Measurements from ENCODE around the gene OPHN1.

Gene OPHN1, protein sequence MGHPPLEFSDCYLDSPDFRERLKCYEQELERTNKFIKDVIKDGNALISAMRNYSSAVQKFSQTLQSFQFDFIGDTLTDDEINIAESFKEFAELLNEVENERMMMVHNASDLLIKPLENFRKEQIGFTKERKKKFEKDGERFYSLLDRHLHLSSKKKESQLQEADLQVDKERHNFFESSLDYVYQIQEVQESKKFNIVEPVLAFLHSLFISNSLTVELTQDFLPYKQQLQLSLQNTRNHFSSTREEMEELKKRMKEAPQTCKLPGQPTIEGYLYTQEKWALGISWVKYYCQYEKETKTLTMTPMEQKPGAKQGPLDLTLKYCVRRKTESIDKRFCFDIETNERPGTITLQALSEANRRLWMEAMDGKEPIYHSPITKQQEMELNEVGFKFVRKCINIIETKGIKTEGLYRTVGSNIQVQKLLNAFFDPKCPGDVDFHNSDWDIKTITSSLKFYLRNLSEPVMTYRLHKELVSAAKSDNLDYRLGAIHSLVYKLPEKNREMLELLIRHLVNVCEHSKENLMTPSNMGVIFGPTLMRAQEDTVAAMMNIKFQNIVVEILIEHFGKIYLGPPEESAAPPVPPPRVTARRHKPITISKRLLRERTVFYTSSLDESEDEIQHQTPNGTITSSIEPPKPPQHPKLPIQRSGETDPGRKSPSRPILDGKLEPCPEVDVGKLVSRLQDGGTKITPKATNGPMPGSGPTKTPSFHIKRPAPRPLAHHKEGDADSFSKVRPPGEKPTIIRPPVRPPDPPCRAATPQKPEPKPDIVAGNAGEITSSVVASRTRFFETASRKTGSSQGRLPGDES

DNA sequence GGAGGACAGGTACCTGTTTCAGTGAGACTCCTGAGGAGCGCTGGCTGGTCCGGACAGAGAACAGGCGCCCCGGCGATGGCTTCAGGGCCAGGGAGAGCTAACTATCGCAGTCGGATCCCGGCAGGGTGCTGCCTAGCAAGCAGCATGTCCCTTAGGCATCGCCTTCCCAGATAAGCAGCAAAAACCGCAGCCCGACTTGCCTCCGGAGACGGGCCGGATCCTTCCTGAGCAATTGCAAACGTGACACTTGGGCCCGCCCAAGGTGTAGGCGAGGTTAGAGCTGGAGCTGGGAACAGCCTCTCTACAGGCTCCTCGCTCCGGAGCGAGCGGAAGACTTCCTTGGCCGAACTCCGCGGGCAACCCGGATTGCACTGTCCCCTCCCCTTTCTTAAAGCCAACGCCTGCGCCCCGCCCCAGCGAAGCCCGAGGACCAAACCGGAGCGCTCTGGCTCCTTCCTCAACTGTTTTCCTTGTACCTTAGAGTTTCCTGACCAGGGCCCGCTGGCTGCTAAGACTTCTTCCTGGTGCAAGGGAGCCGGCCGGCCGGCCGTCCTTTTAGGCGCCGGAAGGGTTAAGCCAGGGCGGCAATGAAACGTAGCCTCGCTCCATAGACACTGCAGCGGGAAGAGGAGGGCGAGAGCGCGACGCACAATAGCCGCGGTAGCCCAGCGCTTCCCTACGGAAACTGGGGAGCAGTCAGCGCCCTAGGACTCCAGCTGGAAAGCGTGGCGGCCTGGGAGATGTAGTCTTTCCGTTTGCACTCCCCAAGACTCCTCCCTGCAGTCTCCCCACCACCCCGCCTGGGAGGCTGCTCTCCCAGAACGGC, at the start of gene OPHN1:
Gene OPHN1, minus strand, starts transcription at position 341 of the 826 bp plus-strand sequence. CDS start 475 bp downstream, outside the sequence.
- no peak for DNase-seq (ENCODE audit: low read depth in 2 of 3, low spot score in 2 of 3)

DNA sequence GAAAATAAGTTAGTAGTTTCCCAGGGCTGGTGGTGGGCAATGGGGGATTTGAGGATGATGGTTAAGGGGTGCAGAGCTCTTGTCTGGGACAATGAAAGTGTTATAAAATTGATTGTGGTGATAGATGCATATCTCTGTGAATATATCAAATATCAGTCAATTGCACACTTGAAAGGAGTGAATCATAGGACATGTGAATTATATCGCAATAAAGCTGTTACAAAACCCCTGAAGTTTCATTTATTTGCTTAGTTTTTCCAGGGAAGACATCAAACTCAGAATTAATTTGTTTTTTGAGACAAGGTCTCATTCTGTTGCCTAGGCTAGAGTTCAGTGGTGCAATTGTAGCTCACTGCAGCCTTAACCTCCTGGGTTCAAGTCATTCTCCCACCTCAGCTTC, 47.7 kb upstream of the OPHN1 start:
- DNase-seq (ENCODE audit: low read depth in 2 of 3, low spot score in 2 of 3) = no peak

DNA sequence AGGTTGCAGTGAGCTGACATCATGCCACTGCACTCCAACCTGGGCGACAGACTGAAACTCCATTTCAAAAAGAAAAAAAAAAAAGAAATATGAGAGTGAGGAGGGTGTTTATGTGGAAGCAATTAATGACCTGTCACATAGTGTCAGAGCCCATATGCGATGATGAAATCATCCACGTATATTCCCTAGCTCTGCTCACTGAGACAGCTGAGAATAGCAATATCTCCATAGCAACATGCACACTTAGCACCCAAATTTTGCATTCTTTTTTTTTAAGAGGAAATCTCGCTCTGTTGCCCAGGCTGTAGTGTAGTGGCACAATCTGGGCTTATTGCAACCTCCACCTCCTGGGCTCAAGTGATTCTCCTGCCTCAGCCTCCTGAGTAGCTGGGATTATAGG, 31.5 kb upstream of the OPHN1 start:
- DNase-seq (ENCODE audit: low read depth in 2 of 3, low spot score in 2 of 3) = no peak

DNA sequence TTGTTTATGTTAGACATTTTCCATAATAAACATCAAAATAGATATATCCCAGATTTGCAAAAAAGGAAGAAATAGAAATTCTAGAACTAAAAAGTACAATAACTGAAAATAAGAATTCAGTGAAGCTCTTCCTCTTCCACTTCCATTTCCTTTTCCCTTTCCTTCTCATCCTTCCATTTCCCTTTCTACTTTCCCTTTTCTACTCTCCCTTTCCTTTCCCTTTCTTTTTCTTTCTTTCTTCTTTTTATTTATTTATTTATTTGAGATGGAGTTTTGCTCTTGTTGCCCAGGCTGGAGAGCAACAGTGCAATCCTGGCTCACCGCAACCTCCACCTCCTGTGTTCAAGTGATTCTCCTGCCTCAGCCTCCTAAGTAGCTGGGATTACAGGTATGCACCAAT, 30.6 kb upstream of the OPHN1 start:
- DNase-seq (ENCODE audit: low read depth in 2 of 3, low spot score in 2 of 3) = no peak

DNA sequence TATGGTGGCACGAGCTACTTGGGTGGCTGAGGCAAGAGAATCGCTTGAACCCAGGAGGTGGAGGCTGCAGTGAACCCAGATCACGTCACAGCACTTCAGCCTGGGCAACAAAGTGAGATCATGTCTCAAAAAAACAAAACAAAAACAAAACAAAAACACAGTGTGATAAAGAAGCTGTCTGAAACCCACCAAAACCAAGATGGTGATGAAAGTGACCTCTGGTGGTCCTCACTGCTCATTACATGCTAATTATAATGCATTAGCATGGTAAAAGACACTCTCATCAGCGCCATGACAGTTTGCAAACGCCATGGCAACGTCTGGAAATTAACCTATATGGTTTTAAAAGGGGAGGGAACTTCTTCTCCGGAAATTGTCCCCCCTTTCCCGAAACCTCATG, 29.4 kb upstream of the OPHN1 start:
- DNase-seq (ENCODE audit: low read depth in 2 of 3, low spot score in 2 of 3) = no peak

DNA sequence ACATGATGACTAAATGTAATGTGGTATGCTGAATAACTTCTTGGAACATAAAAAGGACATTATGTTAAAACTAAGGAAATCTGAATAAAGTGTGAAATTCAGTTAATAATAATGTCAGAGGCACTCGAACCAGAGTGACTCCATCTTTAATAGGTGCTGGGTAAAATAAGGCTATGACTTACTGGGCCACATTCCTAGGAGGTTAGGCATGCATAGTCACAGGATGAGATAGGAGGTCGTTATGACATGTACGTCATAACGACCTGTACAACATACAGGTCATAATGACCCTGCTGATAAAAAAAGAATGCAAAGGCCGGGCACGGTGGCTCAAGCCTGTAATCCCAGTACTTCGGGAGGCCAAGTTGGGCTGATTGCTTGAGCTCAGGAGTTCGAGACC, 28.9 kb upstream of the OPHN1 start:
- no peak for DNase-seq (ENCODE audit: low read depth in 2 of 3, low spot score in 2 of 3)

DNA sequence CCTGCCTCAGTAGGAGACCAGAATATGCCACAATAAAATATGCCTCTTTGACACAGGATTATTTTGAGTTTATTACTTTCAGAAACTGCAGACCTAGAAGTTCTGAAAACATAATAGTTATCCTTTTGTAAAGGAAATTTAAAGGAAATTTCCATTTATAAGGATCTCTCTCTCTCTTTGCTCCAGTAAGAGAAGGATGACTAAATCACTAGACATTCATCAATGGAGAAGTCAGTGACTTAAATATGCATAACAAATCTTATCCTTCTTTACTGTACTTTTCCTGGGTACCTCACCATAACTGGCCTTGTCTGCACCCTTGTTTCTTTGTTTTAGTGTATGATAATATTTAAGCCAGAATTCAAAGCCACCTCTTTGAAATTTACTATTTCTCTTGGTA, 28.3 kb upstream of the OPHN1 start:
- DNase-seq (ENCODE audit: low read depth in 2 of 3, low spot score in 2 of 3) = no peak

DNA sequence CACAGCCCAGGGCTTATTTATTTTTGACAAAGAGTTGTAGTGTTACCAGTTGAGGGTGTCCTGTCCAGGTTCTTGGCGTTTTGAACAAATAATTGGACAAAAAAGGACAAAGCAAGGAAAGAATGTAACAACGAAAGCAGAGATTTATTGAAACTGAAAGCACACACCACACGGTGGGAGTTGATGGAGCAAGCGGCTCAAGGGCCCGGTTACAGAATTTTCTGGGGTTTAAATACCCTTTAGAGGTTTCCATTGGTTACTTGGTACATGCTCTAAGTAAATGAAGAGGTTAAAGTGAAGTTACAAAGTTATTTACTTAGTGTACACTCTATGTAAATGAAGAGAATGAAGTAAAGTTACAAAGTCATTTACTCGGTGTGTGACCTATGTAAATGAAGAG, 27.8 kb upstream of the OPHN1 start:
- DNase-seq (ENCODE audit: low read depth in 2 of 3, low spot score in 2 of 3) = no peak

DNA sequence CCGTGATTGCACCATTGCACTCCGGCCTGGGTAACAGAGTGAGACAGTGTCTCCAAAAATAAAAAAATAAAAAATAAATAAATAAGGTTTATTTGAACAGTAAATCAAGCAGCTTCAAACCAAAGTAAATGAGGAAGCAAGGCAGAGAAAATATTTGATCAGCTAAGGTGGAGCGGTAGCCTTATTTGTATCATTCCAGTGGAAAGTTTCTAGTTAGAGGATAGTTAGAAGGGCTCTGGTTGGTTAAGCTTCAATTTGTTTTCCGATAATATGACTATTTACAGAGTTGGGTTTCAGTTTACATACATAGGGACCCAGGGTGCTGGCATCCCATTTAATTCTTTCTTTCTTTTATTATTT, 21.8 kb upstream of the OPHN1 start:
- DNase-seq (ENCODE audit: low read depth in 2 of 3, low spot score in 2 of 3) = no peak

DNA sequence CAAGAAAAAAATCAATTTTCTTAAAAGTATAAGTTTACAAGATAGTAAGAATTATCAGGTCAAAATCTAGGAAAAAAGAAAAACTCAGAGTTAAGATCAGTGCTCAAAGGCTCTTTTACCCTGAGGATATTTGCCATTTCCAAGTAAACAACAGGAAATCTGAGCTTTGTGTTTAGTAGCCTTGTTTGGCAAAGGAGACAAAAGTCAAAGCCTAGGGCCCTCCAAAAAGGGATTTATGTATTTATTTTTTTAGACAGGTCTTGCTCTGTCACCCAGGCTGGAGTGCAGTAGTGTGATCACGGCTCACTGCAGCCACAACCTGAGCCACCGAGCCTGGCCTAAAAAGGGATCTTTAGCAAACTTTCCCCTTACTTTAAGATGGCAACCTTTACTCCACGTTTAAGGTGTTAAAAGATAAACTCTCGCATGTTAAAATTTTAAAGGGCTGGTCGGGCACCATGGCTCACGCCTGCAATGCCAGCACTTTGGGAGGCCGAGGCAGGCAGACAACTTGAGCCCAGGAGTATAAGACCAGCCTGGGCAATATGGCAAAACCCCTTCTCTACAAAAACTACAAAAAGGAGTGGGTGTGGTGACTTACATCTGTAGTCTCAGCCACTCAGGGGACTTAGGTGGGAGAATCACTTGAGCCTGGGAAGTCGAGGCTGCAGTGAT, 21.3 kb upstream of the OPHN1 start:
- DNase-seq (ENCODE audit: low read depth in 2 of 3, low spot score in 2 of 3) = no peak

DNA sequence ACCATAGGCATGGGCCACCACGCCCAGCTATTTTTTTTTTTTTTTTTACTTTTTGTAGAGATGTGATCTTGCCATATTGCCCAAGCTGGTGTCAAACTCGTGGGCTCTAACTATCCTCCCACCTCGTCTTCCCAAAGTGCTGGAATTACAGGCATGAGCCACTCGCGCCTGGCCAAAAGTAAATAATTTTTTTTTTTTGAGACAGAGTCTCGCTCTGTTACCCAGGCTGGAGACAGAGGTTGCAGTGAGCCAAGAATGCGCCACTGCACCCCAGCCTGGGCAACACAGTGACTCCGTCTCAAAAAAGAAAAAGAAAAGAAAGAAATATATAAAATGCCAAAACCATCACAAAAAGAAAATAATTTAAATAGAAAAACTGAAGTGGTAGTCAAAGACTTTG, 18.4 kb upstream of the OPHN1 start:
- DNase-seq (ENCODE audit: low read depth in 2 of 3, low spot score in 2 of 3) = no peak

DNA sequence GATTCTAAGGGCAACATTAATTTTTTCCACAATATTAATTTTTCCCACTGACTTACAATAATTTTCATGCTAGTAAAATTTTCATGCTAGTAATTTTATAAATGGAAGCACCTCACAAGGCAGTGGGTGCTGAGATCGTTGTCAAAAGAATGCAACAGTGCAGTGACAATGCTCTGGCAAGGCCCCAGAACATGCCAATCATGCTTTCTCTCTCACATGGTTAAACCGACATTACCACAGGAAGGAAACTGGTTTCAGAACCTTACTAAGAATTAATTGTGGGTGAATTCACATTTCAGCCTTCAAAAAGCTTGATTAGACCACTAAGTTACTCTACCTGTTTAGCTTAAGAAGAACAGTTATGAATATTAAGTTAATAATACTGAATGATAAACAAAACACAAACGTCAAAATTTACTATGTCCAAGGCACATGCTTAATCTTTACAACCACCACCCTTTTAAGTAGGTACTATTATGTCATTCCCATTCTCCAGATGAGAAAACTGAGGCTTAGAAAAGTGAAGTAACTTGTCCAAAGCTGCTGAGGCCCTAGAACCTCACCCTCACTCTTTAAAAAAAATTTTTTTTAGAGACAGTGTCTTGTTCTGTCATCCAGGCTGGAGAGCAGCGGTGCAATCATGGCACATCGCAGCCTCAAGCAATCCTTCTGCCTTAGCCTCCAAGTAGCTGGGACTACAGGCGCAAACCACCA, 10.0 kb upstream of the OPHN1 start:
- no peak for DNase-seq (ENCODE audit: low read depth in 2 of 3, low spot score in 2 of 3)

DNA sequence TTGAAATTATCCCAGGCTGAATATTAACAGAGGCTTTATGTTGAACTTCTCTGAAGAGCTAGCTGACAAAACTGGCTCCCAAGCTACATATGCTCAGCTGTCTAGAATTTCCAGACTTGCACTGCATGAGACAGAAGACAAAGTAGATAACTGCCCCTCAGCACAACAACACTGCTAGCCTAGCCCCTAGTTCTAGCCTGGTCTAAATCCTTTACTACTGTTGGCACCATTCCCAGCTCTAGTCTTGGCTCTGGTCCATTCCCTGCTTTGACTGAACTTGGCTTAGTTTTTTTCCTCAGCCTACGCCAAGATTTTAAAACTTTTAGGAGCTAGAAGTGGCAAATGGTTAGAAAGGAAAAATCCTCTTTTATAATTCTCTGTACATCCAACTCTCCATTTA, 7.6 kb upstream of the OPHN1 start:
- DNase-seq (ENCODE audit: low read depth in 2 of 3, low spot score in 2 of 3) = no peak

DNA sequence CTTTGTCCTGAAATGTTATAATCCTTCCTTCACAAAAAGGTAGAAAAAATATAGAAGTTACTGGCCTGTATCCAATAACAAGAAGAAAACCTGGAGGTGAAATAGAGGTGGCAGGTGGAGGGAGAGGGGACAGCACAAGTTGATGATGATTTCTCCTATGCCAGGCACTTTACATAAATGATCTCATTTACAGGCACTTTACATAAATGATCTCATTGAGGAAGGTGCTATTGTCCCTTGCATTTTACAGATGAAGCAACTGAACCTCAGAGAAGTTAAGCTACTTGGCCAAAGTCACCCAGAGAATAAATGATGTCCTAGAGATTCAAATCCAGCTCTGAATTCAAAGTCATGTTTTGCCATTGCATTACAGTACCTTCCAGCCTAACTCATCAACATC, 7.1 kb upstream of the OPHN1 start:
- no peak for DNase-seq (ENCODE audit: low read depth in 2 of 3, low spot score in 2 of 3)

DNA sequence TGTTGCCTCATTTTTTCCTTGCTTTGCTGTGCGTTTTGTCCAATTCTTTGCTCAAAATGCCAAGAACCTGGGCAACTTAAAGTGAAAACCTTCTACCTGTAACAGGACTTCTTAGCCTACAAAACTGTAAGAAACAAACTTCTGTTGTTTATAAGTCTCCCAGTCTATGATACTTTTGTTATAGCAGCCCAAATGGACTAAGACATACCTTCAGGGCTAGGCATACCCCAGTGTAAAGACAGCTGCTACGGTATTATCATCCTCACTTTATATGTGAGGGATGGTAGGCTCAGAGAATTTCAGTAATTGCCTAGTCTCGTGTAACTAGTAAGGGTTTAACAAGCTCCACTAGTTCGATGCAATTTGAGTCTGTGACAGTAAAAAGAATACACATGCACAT, 6.0 kb upstream of the OPHN1 start:
- no peak for DNase-seq (ENCODE audit: low read depth in 2 of 3, low spot score in 2 of 3)

DNA sequence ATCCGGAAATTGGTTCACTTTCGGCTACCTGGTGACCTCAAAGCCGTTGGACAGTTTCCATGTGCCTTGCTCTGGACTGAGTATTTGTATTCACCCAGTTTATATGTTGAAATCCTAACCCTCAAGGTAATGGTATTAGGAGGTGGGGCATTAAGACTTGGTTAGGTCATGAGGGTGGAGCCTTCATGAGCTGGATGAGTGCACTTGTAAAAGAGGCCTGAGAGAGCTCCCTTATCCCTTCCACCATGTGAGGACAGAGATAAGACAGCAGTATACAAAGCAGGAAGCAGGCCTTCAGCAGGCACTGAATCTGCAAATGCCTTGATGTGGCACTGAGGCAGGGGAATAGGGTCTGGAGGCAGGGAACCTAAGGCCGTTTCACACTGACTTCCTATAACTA, 5.3 kb upstream of the OPHN1 start:
- no peak for DNase-seq (ENCODE audit: low read depth in 2 of 3, low spot score in 2 of 3)

DNA sequence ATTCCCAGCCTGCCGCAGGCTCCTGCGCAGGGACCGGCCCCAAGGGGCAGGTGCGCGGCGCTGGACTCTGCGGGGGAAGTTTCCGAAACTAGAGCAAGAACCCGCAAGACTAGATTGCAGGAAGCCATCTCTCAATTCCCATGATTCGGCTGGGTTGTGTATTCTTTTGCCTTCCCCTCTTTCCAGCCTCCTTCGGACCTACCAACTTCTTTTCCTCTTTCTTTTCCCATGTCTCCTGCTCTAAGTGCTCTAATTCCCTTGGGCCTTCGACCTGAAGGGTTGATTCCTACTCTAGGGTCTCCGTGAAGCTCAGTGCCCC, 645 bp upstream of the OPHN1 start:
- DNase-seq (ENCODE audit: low read depth in 2 of 3, low spot score in 2 of 3) = no peak

DNA sequence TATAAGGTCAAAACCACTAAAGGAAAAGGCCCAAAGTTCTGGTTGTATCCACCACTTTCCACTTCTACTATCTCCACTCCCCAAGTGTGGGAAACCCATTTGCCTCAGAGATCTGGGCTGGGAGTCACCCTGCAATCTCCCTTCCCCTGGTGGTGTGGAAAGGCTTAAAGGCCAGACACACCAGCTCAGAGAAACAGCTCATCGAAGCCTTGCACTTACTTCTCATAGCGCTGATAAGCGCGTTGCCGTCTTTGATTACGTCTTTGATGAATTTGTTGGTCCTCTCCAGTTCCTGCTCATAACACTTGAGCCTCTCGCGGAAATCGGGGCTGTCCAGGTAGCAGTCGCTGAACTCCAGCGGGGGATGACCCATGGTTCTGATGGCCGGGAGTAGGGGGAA, 647 bp downstream of the OPHN1 start:
- no peak for DNase-seq (ENCODE audit: low read depth in 2 of 3, low spot score in 2 of 3)

DNA sequence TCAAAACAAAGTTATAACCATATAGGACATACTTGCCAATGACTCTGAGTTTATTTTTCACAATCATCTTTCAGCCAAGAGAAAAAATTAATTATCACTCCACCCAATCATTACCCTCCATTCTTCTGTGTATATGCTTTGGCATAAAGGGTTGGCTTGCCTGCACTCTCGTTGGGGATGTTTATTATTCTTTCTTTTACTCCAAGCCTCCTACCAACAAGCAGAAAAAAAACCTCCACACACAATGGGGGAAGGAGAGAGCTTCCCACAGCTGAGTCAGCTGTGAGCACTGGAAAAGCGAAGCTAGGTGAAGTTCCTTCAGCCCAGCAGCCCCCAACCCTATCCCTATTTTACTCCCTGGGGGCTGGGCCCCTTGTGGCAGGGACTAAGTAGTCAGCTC, 1.5 kb downstream of the OPHN1 start:
- no peak for DNase-seq (ENCODE audit: low read depth in 2 of 3, low spot score in 2 of 3)

DNA sequence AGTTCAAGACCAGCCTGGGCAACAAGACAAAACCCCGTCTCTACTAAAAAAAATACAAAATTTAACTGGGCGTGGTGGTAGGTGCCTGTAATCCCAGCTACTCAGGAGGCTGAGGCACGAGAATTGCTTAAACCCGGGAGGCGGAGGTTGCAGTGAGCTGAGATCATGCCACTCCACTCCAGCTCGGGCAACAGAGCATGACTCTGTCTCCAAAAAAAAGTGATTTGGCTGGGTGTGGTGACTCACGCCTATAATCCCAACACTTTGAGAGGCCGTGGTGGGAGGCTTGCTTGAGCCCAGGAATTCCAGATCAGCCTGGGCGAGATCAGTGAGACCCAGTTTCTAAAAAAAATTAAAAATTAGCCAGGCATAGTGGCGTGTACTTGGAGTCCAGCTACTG, 4.1 kb downstream of the OPHN1 start:
- DNase-seq (ENCODE audit: low read depth in 2 of 3, low spot score in 2 of 3) = no peak

DNA sequence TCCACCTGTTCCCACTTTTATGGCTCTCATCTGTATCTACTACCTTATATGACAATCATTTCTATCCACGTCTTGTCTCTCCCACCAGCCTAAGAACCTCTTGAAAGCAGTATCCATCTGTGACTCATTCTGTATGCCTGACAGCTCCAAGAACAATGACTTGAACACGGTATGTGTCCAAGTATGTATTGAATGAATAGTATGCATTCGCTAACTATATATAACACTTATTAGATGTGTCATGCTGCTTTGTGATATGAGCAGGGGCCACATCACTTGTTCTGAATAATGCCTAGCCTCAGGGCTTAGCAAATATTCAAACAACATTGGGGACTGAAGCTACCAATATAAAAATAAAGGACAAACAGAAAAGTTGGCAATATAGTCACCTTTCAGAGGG, 4.9 kb downstream of the OPHN1 start:
- DNase-seq (ENCODE audit: low read depth in 2 of 3, low spot score in 2 of 3) = no peak

Measured in activated CD8-positive, alpha-beta memory T cell treated with anti-CD3 and anti-CD28 coated beads for 48 hours (primary cell).